Stimulated activated CD8-positive, alpha-beta memory T cell treated with anti-CD3 and anti-CD28 coated beads, Interleukin-2, amount 100 ng/mL, for 48 hours (primary cell): Measurements from ENCODE around the gene FAM83G.
A peak's percentile ranks its signal among the peaks of the same experiment; 100 is the strongest.

Experiments
- DNase-seq, 2 donors: peaks; one replicate each; pipeline ENCODE4 v3.0.0-alpha.2; 2020; ENCODE audit warnings: low read depth in 2 of 2

Gene FAM83G

DNA sequence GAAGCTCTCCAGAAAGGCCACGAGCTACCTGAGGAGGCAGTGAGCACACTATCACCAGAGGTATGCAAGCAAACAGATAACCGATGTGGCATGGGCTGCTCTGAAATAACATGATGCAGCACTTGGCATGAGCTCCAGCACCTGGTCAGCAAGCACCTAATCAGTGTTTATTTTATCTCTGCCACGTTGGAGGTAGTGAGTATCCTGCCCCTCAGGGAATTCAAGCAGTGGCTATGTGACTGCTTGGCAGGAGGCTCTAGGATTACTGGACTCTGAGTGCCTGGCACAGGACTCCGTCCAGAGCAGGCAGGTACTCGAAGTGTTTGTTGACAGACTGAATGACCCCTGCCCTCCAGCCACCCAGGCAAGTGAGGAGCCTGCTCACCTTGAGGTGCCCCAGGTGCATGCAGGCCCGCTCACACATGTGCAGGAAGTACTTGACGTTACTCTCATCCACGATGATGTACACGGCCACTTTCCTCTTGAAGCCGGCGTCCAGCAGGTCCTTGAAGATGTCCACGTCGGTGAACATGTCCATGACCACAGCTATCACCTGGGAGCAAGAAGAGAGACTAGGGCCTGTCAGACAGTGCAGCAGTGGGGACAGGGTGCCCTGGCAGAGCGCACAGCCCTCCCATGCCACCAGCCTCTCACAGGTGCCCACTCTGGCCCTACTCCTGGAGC lies 16.6 kb downstream of the FAM83G start:
- no peak for DNase-seq

DNA sequence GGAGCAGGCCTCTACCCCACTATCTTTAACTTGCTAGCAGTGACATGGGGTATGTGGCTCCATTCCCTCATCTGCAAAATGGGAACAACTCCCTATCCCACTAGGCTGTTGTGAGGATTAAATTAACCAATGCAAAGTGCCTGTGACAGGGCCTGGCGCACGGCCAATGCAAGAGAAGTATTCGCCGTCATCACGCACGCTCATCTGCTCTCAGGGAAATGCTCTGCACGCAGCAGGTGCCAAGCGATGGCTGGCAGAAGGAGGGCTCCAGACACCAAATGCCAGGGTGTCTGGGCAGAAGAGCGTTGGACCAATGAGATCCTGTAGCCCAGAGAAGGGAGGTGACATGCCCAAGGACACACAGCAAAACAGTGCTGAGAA lies 17.3 kb downstream of the FAM83G start:
- no peak for DNase-seq

DNA sequence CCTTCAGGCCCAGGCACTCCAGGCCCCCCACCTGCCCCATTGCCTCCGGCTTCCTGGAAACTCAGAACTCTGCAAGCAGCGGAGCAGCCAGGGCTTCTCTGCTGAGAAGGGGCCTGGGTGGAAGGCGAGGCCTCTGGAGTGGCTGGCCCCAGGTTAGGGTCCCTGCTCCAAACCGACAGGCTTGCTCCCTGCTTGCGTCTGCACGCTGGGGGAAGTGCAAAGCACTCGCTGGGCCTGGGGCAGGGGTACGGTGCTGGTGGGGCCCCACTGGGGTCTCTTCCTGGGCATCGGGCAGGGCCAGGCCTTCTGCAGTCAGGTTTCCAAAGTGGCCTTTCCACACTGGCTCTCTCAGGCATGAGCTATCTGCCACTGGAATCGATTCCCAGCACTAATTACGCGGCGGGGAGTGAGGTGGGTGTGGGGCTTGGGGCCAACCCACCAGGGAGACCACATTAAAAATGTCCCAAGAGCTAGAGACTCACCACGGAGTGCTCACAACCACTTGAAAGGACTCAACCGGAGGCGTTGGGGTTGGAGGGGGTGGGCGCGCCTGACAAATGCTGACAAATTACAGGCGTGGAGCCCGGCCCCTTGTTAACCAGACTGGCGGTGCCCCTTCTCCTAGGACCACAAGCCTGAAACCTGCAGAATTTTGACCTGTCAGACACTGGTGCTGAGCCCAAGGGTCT lies 17.9 kb downstream of the FAM83G start:
- DNase-seq, result peak in 1 of 2 donors; percentile 13

DNA sequence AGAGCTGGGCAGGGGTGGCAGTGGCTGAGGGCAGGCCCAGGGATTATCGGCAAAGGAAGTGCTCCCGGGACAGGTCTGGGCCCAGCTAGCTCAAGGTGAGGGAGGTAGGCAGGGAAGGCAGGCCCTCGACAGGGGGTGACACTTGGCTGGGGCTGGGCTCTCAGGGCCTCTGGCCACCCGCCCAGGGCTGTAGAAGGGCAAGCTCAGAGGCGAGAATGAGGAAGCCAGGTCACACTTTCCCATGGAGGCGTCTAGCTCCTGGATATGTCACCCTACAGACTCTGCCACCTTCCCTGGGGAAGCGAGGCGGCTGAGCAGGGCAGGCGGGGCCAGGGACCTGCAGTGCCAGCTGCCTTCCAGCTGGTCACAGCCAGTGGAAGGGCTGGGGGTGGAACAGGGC lies 19.1 kb downstream of the FAM83G start:
- no peak for DNase-seq

DNA sequence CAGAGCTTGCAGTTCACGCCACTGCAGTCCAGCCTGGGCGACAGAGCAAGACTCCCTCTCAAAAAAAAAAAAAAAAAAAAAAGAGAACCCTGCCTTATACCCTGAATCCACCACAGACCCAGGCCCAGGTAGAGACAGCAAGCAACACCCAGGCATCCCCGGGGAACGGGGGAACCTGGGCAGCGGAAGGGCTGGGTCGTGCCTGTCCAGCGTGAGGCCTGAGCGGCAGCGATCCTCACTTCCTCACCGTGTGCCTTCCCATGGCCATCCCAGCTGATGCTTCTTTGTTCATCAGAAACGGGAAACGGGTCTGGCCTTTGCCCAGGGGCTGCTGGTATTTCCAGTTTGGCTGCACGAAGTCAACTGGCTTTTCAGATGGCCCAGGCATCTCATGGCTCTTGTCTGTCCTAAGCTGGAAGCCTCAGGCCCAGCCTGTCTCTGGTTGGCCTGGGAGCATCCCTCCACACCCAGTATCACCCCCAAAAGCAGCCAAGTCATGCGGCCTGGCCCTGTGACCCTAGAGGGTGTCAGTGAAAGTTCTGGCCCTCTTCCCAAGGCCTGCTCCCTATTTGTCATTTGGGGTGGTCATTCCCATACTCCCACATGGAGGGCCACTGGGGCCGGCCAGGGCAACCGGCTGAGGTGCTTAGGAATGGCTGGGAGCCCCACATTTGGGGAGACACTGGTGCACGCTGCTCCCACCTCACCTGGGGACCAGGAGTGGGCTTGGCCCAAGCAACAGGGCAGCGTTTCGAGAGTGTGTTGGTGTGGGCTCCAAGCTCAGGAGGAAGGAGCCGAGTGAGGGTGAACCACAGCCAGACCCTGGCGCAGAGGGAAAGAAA lies 20.1 kb downstream of the FAM83G start:
- DNase-seq, result no peak

DNA sequence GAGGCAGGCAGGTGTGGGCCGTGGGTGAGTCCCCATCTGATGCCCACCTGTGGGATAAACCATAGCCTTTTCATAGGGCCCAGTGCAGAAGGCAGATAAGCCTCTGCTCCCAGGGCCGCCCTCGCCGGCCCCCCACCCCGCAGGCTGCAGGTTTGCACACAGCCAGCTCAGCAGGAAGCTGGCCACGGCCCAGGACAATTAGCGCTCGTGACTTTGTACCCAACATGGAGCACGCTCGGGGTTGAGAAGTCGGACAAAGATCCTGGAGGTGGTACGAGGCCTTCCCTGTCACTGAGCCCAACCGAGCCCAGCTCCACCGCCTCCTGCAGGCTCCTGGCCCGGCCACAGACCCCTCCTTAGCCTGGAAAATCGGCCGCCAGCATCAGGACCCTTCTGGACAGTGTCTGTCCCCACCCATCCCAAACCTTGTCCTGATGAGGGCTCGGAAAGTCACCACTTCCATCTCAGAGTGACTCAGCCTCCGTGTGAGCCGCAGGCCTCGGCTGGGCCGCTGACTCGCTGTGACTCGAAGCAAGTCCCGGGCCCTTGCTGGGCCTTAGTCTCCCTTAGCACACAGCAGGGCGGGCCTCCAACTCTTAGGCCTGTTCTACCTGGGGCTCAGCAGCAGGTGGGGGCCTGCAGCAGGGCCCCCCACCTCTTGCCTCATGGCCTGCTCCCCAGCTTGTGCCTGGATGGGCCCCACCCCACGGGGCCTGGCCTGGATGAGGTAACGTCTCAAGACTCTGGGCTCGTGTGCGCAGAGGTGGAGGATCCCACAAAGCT lies 22.7 kb downstream of the FAM83G start:
- DNase-seq, result no peak

DNA sequence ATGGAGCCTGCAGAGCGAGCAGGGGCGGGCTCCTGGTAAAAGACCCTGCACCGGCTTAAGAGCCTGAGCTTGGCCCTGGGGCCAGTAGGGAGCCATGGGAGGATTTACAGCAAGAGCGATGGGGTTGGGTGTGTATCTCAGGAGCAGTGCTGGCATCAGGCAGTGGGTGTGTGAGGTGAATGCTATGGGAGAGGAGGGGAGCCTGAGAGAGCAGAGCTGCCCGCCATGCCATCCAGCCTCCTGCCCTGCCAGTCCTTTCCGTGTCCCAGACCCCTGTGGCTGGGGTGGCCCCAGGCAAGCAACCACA lies 23.3 kb downstream of the FAM83G start:
- no peak for DNase-seq

DNA sequence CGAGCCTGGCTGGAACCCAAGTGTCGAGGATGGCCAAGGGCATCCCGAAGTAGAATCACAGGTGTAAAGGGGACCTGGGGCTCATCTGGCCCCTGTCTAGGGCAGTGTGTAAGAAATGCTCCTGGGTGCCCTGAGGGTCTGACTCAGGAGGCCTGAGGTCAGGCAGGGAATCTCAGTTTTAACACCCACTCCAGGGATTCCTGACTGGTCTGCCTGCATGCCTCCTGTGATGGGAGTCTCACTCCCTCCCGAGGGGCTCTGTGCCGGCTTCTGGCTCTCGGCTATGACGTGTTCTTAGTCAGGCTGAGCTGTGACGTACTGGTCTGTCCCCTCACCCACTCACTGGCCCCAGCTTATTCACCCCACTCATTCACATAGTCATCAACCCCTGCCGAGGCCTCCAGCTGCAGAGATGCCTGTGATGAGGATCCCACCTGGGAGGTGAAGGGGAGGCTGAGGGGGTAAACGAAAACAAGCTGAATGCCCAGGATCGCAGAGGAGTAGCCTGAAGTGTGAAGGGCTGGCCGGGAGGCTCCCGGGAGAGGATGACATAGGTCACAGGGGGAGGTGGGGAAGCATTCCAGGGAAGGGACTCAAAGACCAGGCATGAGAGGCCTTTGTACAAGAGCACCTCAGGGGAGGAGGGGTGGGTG lies 23.8 kb downstream of the FAM83G start:
- no peak for DNase-seq

DNA sequence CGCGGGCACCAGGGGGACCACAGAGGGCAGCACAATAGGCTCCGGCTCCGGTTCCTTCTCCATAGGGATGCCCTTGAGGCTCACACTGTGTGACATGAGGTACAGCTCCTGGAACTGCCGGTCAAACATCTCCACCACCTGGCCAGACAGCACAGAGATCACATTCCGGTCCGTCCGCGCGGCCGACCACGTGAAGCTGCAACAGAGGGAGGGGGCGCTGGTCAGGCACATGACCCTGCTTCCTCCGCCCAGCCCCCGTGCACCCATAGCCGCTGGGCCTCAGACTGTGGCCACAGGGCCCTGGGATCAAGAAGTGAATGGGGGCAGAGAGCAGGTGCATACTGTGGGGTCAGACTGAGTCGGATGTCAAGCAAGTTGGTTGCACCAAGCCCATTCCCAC lies 25.9 kb downstream of the FAM83G start:
- DNase-seq, result no peak

DNA sequence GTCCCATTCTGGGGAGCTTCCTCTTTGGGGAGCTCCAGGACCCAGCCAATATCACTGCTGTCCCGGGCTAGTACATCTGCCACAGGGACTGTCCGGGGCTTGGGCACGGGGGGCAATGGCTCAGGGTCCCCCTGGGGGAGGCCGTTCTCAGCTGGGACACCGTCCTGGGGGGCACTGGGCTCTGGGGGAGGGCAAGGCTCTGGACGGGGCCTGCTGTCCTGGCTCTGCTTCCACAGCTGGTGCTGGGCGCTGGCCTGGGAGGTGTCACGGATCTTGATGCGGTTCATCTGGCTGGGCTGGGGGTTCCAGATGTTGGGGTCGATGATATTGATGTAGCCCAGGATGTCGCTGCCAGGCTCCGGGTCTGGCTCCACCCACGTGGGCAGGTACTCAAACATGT lies 26.5 kb downstream of the FAM83G start:
- no peak for DNase-seq

DNA sequence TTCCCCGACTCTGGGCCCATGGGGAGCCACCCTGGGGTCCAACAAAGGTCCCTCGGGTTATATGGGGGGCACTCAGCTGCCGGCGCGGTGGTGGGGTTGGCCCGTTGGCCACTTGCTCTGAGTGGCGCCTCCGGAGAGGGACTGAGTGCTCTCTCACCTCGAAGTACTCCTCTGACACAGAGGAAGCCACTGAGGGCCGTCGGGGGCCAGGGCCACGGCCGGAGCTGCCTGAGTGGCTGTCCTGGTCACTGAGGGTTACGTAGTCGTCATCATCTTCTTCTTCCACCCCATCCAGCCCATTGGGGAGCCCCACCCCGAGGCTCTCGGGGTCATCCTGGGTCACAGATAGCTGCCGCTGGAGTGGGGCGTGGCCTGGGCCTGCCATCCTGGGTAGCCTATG lies 26.9 kb downstream of the FAM83G start:
- DNase-seq, result no peak

DNA sequence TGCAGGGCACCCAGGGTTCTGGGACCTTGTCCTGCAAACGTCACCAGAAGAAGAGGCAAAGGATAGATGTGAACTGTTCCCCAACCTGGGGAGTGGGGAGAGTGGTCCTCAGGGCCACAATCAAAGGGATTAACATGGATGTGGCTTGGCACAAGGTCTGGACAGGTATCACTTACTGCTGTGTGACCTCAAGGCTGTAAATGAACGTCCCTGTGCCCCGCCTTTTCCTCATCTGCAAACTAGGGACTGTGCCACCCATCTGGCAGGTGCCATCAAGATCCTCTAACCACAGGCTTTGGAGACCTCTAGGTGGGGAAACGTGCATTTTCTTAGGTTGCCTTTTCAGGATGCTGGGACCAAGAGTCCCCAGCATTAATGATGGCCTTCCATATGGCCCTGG lies 27.5 kb downstream of the FAM83G start:
- no peak for DNase-seq

DNA sequence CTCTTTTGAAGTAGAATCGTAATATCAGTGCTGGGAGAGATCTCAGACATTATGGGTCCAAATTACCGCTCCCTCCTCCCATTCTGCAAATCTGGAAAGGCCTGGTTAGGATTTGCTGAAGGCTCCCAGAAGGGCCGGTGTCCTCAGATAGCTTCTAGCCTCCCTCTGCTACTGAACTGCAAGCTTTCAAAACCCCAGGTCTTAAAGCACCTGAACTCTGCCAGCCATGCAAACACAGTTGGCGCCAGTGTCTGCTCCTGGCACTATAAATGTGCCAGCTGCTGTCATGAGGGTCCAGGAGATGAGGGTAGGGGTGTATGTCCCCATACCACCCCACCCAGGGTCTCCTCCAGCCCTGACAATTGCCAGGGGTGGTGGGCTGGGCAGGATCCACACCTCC lies 28.4 kb downstream of the FAM83G start:
- no peak for DNase-seq

DNA sequence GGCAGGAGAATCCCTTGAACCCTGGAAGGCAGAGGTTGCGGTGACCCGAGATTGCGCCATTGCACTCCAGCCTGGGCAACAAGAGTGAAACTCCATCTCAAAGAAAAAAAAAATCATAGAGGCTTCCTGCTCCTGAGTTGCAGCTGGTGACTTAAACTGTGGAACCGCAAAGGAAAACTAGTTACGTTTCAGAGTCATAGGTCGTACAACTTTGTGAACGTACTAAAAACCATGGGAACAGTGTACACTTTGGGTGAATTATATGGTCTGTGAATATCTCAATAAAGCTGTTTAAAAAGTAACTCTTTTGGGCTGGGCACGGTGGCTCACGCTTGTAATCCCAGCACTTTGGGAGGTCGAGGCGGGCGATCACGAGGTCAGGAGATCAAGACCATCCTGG lies 29.0 kb downstream of the FAM83G start:
- DNase-seq, result no peak

DNA sequence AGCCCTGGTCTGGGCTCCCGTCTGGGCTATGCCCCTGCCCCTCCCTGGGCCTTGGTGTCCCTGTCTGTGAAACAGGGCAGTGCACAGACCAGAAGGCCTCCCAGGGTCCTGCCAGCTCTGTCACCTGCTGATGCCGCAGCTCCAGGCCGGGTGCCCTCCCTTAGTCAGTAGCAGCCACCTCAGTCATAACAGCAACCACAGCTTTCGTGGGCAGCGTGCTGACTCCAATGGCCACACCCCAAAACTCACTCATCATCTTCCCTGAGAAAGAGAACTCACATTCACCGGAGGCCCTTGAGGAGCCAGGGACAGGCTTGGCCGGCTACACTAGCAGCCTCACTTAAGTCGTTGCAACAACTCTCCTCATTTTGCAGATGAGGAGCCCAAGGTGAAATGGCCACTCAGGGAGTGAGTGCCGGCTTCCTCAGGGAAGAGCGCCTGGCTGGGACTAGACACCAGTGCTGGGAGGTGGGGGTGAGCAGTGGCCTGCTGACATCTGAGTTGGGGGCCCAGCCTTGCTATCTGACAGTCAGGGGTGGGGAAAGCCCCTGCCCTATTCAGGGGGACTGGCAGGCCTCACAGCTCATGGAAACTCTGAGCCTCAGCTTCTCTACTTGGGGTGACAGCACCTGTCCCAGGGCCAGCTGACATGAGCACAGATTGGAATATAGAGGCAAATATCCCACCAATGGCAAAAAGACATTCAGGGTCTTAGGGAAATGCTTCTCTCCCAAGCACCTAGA lies 30.0 kb downstream of the FAM83G start:
- DNase-seq, result peak in 1 of 2 donors; percentile 34

DNA sequence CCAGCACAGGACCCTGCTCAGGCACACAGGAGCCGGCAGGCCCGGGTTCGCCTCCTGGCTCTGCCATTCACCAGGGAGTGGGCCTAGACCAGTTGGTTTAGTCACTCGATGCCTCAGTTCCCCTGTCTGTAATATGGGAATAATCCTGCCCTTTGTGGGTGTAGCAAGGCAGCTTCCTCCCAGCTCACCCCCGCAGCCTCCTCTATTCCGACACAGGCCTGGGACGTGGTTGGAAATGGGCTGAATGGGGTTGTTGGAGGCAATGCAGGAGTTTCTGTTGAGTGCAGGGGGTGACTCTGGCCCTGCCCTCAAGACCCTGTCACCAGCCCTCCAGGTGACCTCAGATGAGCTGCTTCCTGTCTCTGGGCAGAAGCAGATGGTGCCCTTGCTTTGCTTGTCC lies 32.8 kb downstream of the FAM83G start:
- no peak for DNase-seq

DNA sequence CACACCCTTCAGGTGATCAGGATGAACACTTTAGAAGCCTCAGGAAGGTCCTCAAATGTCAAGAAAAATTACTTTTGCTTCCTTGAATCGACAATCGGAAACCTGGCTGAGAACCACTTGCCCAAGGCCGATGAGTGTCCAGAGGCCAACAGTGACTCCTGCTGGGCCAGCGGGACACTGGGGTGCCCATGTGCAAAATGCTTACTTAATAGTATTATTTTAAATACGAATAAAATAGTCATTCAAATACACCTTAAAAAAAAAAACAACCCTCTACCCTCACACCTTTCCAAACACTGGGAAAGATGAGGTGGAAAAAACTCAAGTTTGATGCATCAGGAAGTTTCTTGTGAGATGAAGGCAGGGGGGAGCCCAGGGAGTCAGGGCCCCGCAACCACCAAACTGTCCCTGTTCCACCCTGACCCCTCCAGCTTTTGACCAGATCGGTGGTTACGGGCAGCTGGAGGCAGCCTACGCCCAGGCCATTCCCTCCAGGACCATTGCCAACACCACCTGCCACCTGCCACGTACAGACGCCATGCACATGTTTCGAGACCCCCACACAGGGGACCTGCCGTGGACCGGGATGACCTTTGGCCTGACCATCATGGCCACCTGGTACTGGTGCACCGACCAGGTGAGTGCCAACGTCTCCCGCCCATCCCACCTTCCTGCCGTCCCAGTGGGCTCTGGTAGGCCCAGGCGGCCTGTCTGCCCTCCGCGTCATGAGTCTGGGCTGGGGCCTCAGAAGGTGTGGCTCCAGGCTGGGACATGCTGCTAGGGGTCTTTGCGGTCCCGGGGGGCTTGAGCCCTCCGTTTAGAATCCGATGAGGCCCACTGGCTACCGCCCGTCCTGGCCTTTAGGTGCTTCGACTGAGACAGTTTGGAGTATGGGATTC lies 33.7 kb downstream of the FAM83G start:
- DNase-seq, result no peak

DNA sequence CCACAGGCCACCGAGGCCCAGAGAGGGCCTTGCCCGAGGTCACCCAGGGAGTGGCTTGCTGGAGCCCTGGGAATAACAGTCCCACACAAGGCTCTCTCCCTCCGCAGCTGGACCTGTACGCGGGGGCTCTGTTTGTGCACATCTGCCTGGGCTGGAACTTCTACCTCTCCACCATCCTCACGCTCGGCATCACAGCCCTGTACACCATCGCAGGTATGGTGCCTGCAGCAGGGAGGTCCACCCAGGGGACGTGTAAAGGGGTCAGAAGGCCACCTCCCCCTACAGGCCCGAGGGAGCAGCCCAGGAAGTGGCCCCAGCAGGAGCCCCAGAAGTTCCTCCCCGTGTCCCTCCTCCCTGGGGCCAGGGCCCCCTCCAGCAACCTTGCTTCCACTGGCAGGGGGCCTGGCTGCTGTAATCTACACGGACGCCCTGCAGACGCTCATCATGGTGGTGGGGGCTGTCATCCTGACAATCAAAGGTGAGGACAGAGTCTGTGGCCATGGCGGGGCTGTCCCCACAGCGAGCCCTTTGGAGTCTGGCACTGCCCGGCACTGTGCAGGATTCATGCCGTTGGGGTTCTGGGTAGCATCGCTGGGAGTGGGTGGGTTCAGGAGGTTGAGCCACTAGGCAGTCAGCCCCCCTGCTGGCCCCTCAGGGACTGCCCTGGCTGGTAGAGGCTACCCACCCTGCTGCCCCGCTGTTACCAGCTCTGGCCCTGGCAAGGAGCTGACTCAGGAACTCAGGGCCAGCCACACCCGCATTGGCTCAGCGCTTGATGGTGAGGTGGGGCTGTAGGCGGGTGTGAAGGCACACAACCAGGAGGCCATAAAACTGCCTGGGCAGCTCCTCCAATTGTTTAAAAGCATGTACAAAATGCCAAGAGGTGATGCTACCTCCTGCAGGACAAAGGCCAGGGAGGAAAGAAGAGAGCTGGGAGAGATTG lies 35.3 kb downstream of the FAM83G start:
- DNase-seq, result no peak

DNA sequence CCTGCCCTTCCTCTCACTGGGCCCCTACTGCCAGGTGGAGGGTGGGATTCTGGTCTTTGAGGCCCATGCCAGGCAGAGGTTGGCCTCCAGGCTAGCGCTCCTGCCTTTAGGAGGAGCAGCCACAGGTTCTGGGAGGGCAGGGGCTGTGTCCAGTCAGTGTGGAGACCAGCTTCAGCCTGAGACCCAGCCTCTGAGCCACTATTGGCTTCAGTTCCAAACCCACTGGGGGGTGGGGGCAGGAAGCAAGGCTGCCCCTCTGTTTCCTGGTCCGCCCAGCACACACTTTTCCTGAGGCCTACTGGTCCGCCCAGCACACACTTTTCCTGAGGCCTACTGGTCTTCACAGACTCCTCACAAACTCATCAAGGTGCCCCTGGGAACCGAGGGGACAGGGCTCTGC lies 36.2 kb downstream of the FAM83G start:
- no peak for DNase-seq
